ENCODE measurements around the gene GIMAP6. TPM values are rescaled to one million over a fixed set of nuclear protein-coding genes. Genes with fewer than 3 reads are reported as not detected.

The GIMAP6 gene
- total RNA-seq, 1 donor from 2014 or later = not detected

DNA sequence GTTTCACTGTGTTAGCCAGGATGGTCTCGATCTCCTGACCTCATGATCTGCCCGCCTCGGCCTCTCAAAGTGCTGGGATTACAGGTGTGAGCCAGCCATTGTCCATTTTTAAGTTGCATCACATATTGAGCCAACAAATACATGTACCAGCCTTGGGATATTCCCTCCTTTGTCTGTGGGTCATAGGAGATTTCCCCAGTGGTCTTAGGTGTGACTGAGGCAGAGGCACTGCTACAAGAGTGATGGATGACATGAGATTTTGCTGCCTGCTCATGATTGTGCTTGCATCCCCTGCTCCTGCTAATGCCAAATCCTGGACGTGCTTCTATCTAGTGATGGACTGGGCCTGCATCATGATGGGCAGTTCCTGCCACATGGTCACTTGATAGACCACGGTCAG, 10.7 kb upstream of the GIMAP6 start:
- peaks cover 2% of the 10 kb centered on the region for H3K9me3 Mint-ChIP-seq (ENCODE audit: unreplicated experiment)
- no peak overlapping the region for H3K4me3 Mint-ChIP-seq (ENCODE audit: unreplicated experiment)
- H3K27me3 Mint-ChIP-seq (ENCODE audit: unreplicated experiment) = peaks cover 2% of the 10 kb centered on the region
- TF ChIP-seq, protein P1, sequence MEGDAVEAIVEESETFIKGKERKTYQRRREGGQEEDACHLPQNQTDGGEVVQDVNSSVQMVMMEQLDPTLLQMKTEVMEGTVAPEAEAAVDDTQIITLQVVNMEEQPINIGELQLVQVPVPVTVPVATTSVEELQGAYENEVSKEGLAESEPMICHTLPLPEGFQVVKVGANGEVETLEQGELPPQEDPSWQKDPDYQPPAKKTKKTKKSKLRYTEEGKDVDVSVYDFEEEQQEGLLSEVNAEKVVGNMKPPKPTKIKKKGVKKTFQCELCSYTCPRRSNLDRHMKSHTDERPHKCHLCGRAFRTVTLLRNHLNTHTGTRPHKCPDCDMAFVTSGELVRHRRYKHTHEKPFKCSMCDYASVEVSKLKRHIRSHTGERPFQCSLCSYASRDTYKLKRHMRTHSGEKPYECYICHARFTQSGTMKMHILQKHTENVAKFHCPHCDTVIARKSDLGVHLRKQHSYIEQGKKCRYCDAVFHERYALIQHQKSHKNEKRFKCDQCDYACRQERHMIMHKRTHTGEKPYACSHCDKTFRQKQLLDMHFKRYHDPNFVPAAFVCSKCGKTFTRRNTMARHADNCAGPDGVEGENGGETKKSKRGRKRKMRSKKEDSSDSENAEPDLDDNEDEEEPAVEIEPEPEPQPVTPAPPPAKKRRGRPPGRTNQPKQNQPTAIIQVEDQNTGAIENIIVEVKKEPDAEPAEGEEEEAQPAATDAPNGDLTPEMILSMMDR (IDR thresholded peaks at IDR 0.05; ENCODE audit: partially characterized antibody, unreplicated experiment) = no peak
- no peaks in the 10 kb centered on the region for H3K36me3 Mint-ChIP-seq (ENCODE audit: unreplicated experiment)
- H3K4me1 Mint-ChIP-seq (ENCODE audit: low read depth, unreplicated experiment) = peaks cover 2% of the 10 kb centered on the region
- DNase-seq = no peak
- H3K27ac Mint-ChIP-seq (ENCODE audit: unreplicated experiment) = no peak overlapping the region

DNA sequence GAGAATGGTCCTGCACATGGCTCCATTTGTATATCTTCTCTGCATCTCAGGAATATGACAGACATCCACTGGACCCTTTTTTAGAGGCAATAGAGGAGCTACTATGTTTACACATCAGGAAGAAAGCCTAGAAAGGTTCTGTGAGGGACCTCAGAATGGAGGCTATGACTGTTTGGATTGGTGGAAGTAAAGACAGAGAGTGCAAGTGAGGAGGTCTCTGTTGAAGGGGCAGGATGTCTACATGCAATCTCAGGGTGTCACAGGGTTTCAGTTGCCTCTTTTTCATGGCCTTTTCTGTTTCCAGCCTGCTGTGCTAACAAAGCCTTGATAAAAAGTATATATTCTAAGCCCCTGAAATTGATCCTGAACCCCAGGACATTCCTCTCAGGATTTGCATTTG, 9.7 kb upstream of the GIMAP6 start:
- TF ChIP-seq, protein P1 (IDR thresholded peaks at IDR 0.05; ENCODE audit: partially characterized antibody, unreplicated experiment) = no peak
- no peak overlapping the region for H3K27ac Mint-ChIP-seq (ENCODE audit: unreplicated experiment)
- peaks cover 4% of the 10 kb centered on the region for H3K9me3 Mint-ChIP-seq (ENCODE audit: unreplicated experiment)
- no peak for DNase-seq
- no peaks in the 10 kb centered on the region for H3K36me3 Mint-ChIP-seq (ENCODE audit: unreplicated experiment)
- no peak overlapping the region for H3K4me3 Mint-ChIP-seq (ENCODE audit: unreplicated experiment)
- peaks cover 2% of the 10 kb centered on the region for H3K27me3 Mint-ChIP-seq (ENCODE audit: unreplicated experiment)
- H3K4me1 Mint-ChIP-seq (ENCODE audit: low read depth, unreplicated experiment) = peaks cover 2% of the 10 kb centered on the region

DNA sequence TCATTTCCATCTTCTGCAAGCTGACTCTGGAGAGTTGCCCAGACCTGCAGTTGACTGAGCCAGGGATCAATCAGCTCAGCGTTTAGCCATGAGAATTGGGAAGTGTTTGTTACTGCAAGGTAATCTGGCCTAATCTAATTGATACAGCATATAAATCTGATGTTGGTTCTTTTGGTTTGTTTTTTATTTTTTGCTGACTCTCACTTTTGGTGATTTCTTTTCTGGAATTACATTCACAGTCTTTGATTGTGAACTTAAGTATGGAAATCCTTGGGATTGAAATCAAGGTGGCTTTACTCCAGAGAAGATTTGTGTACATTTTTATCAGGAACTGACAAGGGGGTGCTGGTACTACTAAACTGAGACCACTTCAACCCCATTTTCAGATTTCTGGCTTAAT, 1.7 kb upstream of the GIMAP6 start:
- Mint-ChIP-seq H3K36me3 (ENCODE audit: unreplicated experiment) (no peaks in the 10 kb centered on the region), H3K9me3 (ENCODE audit: unreplicated experiment) (peaks cover 2% of the 10 kb centered on the region), H3K4me3 (ENCODE audit: unreplicated experiment) (no peak overlapping the region), H3K27me3 (ENCODE audit: unreplicated experiment) (no peaks in the 10 kb centered on the region), H3K4me1 (ENCODE audit: low read depth, unreplicated experiment) (no peaks in the 10 kb centered on the region), H3K27ac (ENCODE audit: unreplicated experiment) (no peak overlapping the region)
- TF ChIP-seq, protein P1 (IDR thresholded peaks at IDR 0.05; ENCODE audit: partially characterized antibody, unreplicated experiment) = no peak
- no peak for DNase-seq

DNA sequence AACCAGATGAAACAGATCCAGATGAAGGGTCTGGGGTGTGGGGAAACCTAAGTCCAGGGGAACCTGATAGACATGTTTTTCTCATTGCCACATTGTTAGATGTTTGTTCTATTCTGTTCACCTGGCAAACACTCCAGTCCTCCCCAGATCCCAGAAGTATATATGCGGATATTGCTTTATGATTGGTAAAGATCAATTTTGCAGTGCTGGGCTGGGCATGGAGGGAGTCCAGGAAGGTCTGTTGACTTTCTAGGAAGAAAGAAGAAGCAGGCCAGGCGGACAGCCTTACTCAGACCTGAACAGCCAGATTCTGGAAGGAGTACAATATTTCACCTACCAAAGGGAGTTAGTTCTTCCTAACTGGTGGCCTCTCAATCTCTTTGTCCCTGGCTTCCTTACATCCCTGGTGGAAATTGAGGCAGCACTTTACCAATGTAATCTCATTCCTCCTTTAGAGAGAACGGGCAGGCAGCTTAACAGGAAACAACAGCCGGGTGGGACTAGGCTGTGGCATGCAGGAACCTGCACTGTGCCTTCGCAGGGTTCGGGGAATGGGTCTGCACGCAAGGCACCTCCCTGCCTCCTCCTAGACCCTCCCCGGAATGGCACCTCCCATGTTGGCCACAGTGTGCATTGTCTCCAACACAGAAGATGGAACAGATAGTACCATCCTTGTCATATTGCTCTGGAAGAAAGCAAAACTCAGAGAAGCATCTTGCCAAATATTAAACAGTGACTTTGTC, 930 bp downstream of the GIMAP6 start:
- H3K27ac Mint-ChIP-seq (ENCODE audit: unreplicated experiment) = no peak overlapping the region
- TF ChIP-seq, protein P1 (IDR thresholded peaks at IDR 0.05; ENCODE audit: partially characterized antibody, unreplicated experiment) = no peak

DNA sequence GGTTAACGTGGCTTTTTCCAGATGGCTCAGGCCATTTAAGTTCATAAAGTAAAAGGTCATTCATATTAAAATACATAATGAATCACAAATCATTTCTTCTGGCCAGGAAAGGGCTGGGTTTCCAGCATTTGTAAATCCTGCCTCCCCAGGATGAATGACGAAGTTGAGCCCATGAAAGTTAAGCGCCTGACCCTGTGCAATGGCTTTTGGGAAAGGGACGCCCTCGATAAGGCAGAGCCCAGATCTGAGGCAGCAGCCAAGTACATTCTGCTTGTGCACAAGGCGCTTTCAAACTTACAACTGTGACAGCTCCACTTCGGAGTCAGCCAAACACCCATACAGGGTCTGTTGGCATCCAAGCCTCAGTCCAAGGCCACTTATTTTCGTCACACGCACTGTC, 2.8 kb downstream of the GIMAP6 start:
- H3K4me1 Mint-ChIP-seq (ENCODE audit: low read depth, unreplicated experiment) = no peaks in the 10 kb centered on the region
- no peaks in the 10 kb centered on the region for H3K9me3 Mint-ChIP-seq (ENCODE audit: unreplicated experiment)
- H3K36me3 Mint-ChIP-seq (ENCODE audit: unreplicated experiment) = no peaks in the 10 kb centered on the region
- H3K27ac Mint-ChIP-seq (ENCODE audit: unreplicated experiment) = no peak overlapping the region
- no peak overlapping the region for H3K4me3 Mint-ChIP-seq (ENCODE audit: unreplicated experiment)
- DNase-seq = no peak
- H3K27me3 Mint-ChIP-seq (ENCODE audit: unreplicated experiment) = peaks cover 4% of the 10 kb centered on the region
- TF ChIP-seq, protein P1 (IDR thresholded peaks at IDR 0.05; ENCODE audit: partially characterized antibody, unreplicated experiment) = no peak

More for the DNA sequence above, 930 bp downstream of the GIMAP6 start:
- H3K4me3 Mint-ChIP-seq (ENCODE audit: unreplicated experiment) = no peak overlapping the region
- no peaks in the 10 kb centered on the region for H3K4me1 Mint-ChIP-seq (ENCODE audit: low read depth, unreplicated experiment)
- no peaks in the 10 kb centered on the region for H3K9me3 Mint-ChIP-seq (ENCODE audit: unreplicated experiment)
- H3K36me3 Mint-ChIP-seq (ENCODE audit: unreplicated experiment) = no peaks in the 10 kb centered on the region
- peaks cover 4% of the 10 kb centered on the region for H3K27me3 Mint-ChIP-seq (ENCODE audit: unreplicated experiment)
- DNase-seq = no peak
